WTC11 (cell line): ENCODE measurements around the gene CHI3L1. TPM values are rescaled to one million over a fixed set of nuclear protein-coding genes. Genes with fewer than 3 reads are reported as not detected.
"Not testable (repeated sequence)": the region's sequence is repeated elsewhere in the genome, so short reads cannot be mapped to it uniquely, and the experiment has no call there.

ENCODE experiments used
- ATAC-seq: fragments of 200-7000 bp; cut with Tn5 transposase; 2 replicates; pipeline ENCODE4 v1.10.0; 2021; ENCODE audit warnings: mild to moderate bottlenecking, moderate library complexity
- Bru-seq: library from RNA; stranded (reverse); fragments of 400-500 nt; gene quantifications from one replicate; lab custom pipeline; 2021; lab: Mats Ljungman, UMichigan
- CTCF ChIA-PET: fragments of 300-600 bp; sonication (Branson Sonifier 250); formaldehyde crosslinking; loops from one replicate; lab custom pipeline; 2021; ENCODE audit warnings: antibody characterized with exemption; lab: Charles Lee
- POLR2A ChIA-PET: fragments of 350-600 bp; sonication (Branson Sonifier 250); formaldehyde crosslinking; loops from one replicate; lab custom pipeline; 2021; ENCODE audit warnings: antibody characterized with exemption; lab: Charles Lee
- DNase-seq: peaks from one replicate; pipeline ENCODE4 v3.0.0; 2021; ENCODE audit warnings: low spot score
- H3K27ac Mint-ChIP-seq: 2 replicates; pipeline ENCODE4 v1.8.0; 2021; ENCODE audit warnings: mixed read lengths
- H3K27me3 Mint-ChIP-seq: 2 replicates; pipeline ENCODE4 v1.8.0; 2021; ENCODE audit warnings: low read depth, mild to moderate bottlenecking, moderate library complexity, mixed read lengths
- H3K36me3 Mint-ChIP-seq: 2 replicates; pipeline ENCODE4 v1.8.0; 2021; ENCODE audit warnings: mixed read lengths
- H3K4me1 Mint-ChIP-seq: 2 replicates; pipeline ENCODE4 v1.8.0; 2022; ENCODE audit warnings: mixed read lengths
- H3K4me3 Mint-ChIP-seq: 2 replicates; pipeline ENCODE4 v1.8.0; 2021; ENCODE audit warnings: mild to moderate bottlenecking, moderate library complexity, mixed read lengths
- H3K9me3 Mint-ChIP-seq: 2 replicates; pipeline ENCODE4 v1.8.0; 2021; ENCODE audit warnings: mixed read lengths
- CBFB ChIP-seq: sonication (generic); formaldehyde crosslinking; IDR thresholded peaks from 2 replicates; pipeline ENCODE4 v1.8.1; 2022; ENCODE audit warnings: mild to moderate bottlenecking, low read depth, missing genetic modification reagents
- CREB1 ChIP-seq: sonication (generic); formaldehyde crosslinking; IDR thresholded peaks from 2 replicates; pipeline ENCODE4 v1.8.0; 2023; ENCODE audit warnings: mild to moderate bottlenecking, missing genetic modification reagents
- E2F1 ChIP-seq: sonication (generic); formaldehyde crosslinking; IDR thresholded peaks from 2 replicates; pipeline ENCODE4 v1.8.0; 2022; ENCODE audit warnings: mild to moderate bottlenecking, missing genetic modification reagents
- E2F4 ChIP-seq: sonication (generic); formaldehyde crosslinking; IDR thresholded peaks from 2 replicates; pipeline ENCODE4 v1.8.1; 2022; ENCODE audit warnings: low read depth, mild to moderate bottlenecking, moderate library complexity, missing genetic modification reagents, borderline replicate concordance
- ERG ChIP-seq: fragments of 250-450 bp; sonication (Bioruptor Pico); IDR thresholded peaks from 2 replicates; pipeline ENCODE4 v1.8.0; 2021; ENCODE audit warnings: mild to moderate bottlenecking
- ETV6 ChIP-seq: sonication (generic); formaldehyde crosslinking; IDR thresholded peaks from 2 replicates; pipeline ENCODE4 v1.8.1; 2022; ENCODE audit warnings: mild to moderate bottlenecking, missing genetic modification reagents
- FOXK1 ChIP-seq: sonication (generic); formaldehyde crosslinking; IDR thresholded peaks from 2 replicates; pipeline ENCODE4 v1.8.0; 2022; ENCODE audit warnings: mild to moderate bottlenecking, moderate library complexity, missing genetic modification reagents
- FOXP4 ChIP-seq: sonication (generic); formaldehyde crosslinking; IDR thresholded peaks from 2 replicates; pipeline ENCODE4 v1.8.0; 2022; ENCODE audit warnings: mild to moderate bottlenecking, missing genetic modification reagents
- IRF1 ChIP-seq: sonication (generic); formaldehyde crosslinking; IDR thresholded peaks from 2 replicates; pipeline ENCODE4 v1.8.0; 2023; ENCODE audit warnings: missing genetic modification reagents
- NFATC4 ChIP-seq: fragments of 250-450 bp; sonication (Bioruptor Pico); IDR thresholded peaks from 2 replicates; pipeline ENCODE4 v1.9.0; 2021; ENCODE audit warnings: mild to moderate bottlenecking
- NR2C2 ChIP-seq: sonication (generic); formaldehyde crosslinking; IDR thresholded peaks from 2 replicates; pipeline ENCODE4 v1.8.0; 2022; ENCODE audit warnings: mild to moderate bottlenecking, missing genetic modification reagents
- OVOL2 ChIP-seq: fragments of 250-450 bp; sonication (Bioruptor Pico); IDR thresholded peaks from 2 replicates; pipeline ENCODE4 v1.9.0; 2021; ENCODE audit warnings: mild to moderate bottlenecking, borderline replicate concordance
- RORB ChIP-seq: fragments of 250-450 bp; sonication (Bioruptor Pico); IDR thresholded peaks from 2 replicates; pipeline ENCODE4 v1.9.0; 2021; ENCODE audit warnings: mild to moderate bottlenecking
- SP1 ChIP-seq: sonication (generic); formaldehyde crosslinking; conservative IDR thresholded peaks from 2 replicates; pipeline ENCODE4 v1.8.1; 2022; ENCODE audit warnings: missing genetic modification reagents
- USF1 ChIP-seq: sonication (generic); formaldehyde crosslinking; IDR thresholded peaks from 2 replicates; pipeline ENCODE4 v1.8.0; 2022; ENCODE audit warnings: mild to moderate bottlenecking, missing genetic modification reagents
- USF2 ChIP-seq: sonication (generic); formaldehyde crosslinking; IDR thresholded peaks from 2 replicates; pipeline ENCODE4 v1.8.1; 2023; ENCODE audit warnings: mild to moderate bottlenecking, missing genetic modification reagents, moderate library complexity
- ZBTB21 ChIP-seq: sonication (generic); formaldehyde crosslinking; IDR thresholded peaks from 2 replicates; pipeline ENCODE4 v1.8.1; 2023; ENCODE audit warnings: mild to moderate bottlenecking, missing genetic modification reagents, borderline replicate concordance
- ZNF121 ChIP-seq: sonication (generic); formaldehyde crosslinking; IDR thresholded peaks from 2 replicates; pipeline ENCODE4 v1.8.0; 2023; ENCODE audit warnings: missing genetic modification reagents
- ZNF423 ChIP-seq: fragments of 250-450 bp; sonication (Bioruptor Pico); IDR thresholded peaks from 2 replicates; pipeline ENCODE4 v2.1.2; 2022; ENCODE audit warnings: mild to moderate bottlenecking, moderate library complexity
- long read RNA-seq, 3 experiments: library from RNA in 1 of 3; library from capped mRNA in 1 of 3; library from polyadenylated mRNA in 1 of 3; unstranded in 2 of 3; stranded (forward) in 1 of 3; transcript quantifications; one replicate each; pipeline ENCODE4 v2.0.0, GENCODE V29; 2021
- total RNA-seq: library from RNA; stranded (reverse); gene quantifications from 3 replicates; pipeline ENCODE4 v1.2.3, GENCODE V29; 2021

CHI3L1 gene
- total RNA-seq (0.24 to 0.41 TPM (median 0.27 TPM) in 3 replicates), Bru-seq, nascent RNA (not detected)
- long read RNA-seq, experiment 1 = 0 reads
- long read RNA-seq, experiment 2 = 0 reads
- long read RNA-seq, experiment 3 = 0 reads

GRCh38 chr1:203186446-203187303 lies at the start of gene CHI3L1:
CHI3L1 (minus strand) TSS chr1:203186704; CDS start chr1:203186623, 81 bp downstream.
- CTCF ChIA-PET = interaction anchor here (0.9 to 3.9 kb wide), 13 partner anchors 8 to 147 kb away, joined by 3 to 25 read pairs (median 7); partner anchors contain the start of gene ADORA1
- TF ChIP-seq NR2C2 (CRISPR knock-in tag) (no peak), ZNF423 (CRISPR knock-in tag) (no peak), OVOL2 (CRISPR knock-in tag) (no peak), RORB (CRISPR knock-in tag) (no peak), USF2 (CRISPR knock-in tag) (no peak), SP1 (CRISPR knock-in tag) (no peak), IRF1 (CRISPR knock-in tag) (no peak), FOXP4 (CRISPR knock-in tag) (no peak), FOXK1 (CRISPR knock-in tag) (no peak), CREB1 (CRISPR knock-in tag) (no peak), CBFB (CRISPR knock-in tag) (no peak), ZBTB21 (CRISPR knock-in tag) (no peak), ETV6 (CRISPR knock-in tag) (no peak), USF1 (CRISPR knock-in tag) (no peak), ZNF121 (CRISPR knock-in tag) (no peak), E2F1 (CRISPR knock-in tag) (no peak), NFATC4 (CRISPR knock-in tag) (no peak), E2F4 (CRISPR knock-in tag) (no peak), ERG (CRISPR knock-in tag) (no peak)
- TF ChIP-seq, all 79 proteins: peak for 0
- Mint-ChIP-seq H3K4me3 (peak within 1 kb of the TSS; percentile 32; the same call in 1 of the 2 replicates), H3K9me3 (no peaks in the 10 kb centered on the region), H3K27ac (no peak within 1 kb of the TSS), H3K4me1 (peaks cover 32% of the 10 kb centered on the region), H3K27me3 (peaks cover 2% of the 10 kb centered on the region; the same call in 1 of the 2 replicates), H3K36me3 (no peaks in the 10 kb centered on the region)
- POLR2A ChIA-PET = no interaction called here
- ATAC-seq = peak; percentile 65
- no peak for DNase-seq

- H3K27ac Mint-ChIP-seq, H3K4me3 Mint-ChIP-seq, H3K4me1 Mint-ChIP-seq, POLR2A ChIA-PET, ATAC-seq: not testable (repeated sequence)
- CTCF ChIA-PET = interaction anchor here (1.4 to 2.3 kb wide), 2 partner anchors 18 to 195 kb away, joined by 3 to 9 read pairs; no protein-coding TSS in a partner anchor
- H3K9me3 Mint-ChIP-seq = peaks cover 59% of the 10 kb centered on the region
- H3K36me3 Mint-ChIP-seq = peaks cover 31% of the 10 kb centered on the region
- peak; percentile 29 for DNase-seq
- peaks cover 49% of the 10 kb centered on the region for H3K27me3 Mint-ChIP-seq
Observed at GRCh38 chr1:203234901-203235300, 48.4 kb upstream of the CHI3L1 start.
